SK-N-SH (cell line): ENCODE measurements around the gene ASCC2. TPM values are rescaled to one million over a fixed set of nuclear protein-coding genes. Genes with fewer than 3 reads are reported as not detected.

Experiments used
- CTCF ChIA-PET: fragments of 300-600, 350-600 bp; formaldehyde crosslinking; extraction: SDS; loops from one replicate; lab custom pipeline; 2021; lab: Yijun Ruan, JAX
- POLR2A ChIA-PET: fragments of 350-600 bp; sonication (Branson Sonifier 250); formaldehyde crosslinking; extraction: SDS; loops from one replicate; lab custom pipeline; 2020; ENCODE audit warnings: antibody characterized with exemption, inconsistent platforms; lab: Yijun Ruan, JAX
- DNase-seq: peaks from one replicate; pipeline ENCODE4 v3.0.0; 2012
- H2AFZ ChIP-seq: fragments of 200-600 bp; sonication (generic); 2 replicates; pipeline ENCODE4 v1.8.1; 2016; ENCODE audit warnings: antibody characterized with exemption, mild to moderate bottlenecking, low read depth
- H3F3A ChIP-seq: fragments of 200-600 bp; sonication (generic); replicated peaks from 2 replicates; pipeline ENCODE3; 2016; ENCODE audit warnings: antibody characterized with exemption, mild to moderate bottlenecking; ENCODE audit not compliant: insufficient read depth
- H3K27ac ChIP-seq, 2 experiments: fragments of 200-500 bp in 1 of 2; fragments of 200-600 bp in 1 of 2; sonication (Bioruptor generic) in 1 of 2; sonication (generic), shearing (Covaris generic) in 1 of 2; 2 replicates each; pipeline versions ENCODE4 v1.5.1 to v1.6.1; 2014 to 2016; ENCODE audit warnings: low read depth in 2 of 2, inconsistent platforms in 1 of 2, low read length in 1 of 2, mild to moderate bottlenecking in 1 of 2, mixed read lengths in 1 of 2
- H3K27me3 ChIP-seq: fragments of 200-600 bp; sonication (generic), shearing (Covaris generic); 2 replicates; pipeline ENCODE4 v1.6.1; 2016; ENCODE audit warnings: mixed run types; ENCODE audit not compliant: insufficient read depth
- H3K36me3 ChIP-seq, 2 experiments: fragments of 200-500 bp in 1 of 2; fragments of 200-600 bp in 1 of 2; sonication (Bioruptor generic) in 1 of 2; sonication (generic) in 1 of 2; replicated peaks in 1 of 2; 2 replicates each; pipeline versions ENCODE3 to v1.5.1; 2014 to 2016; ENCODE audit warnings: low read length in 1 of 2, mild to moderate bottlenecking in 1 of 2; ENCODE audit not compliant: insufficient read depth in 2 of 2, control insufficient read depth in 1 of 2
- H3K4me1 ChIP-seq, 2 experiments: fragments of 200-500 bp in 1 of 2; fragments of 200-600 bp in 1 of 2; sonication (Bioruptor generic) in 1 of 2; sonication (generic), shearing (Covaris generic) in 1 of 2; 2 replicates each; pipeline versions ENCODE4 v1.5.1 to v1.6.1; 2014 to 2016; ENCODE audit warnings: low read depth in 1 of 2, low read length in 1 of 2, mixed run types in 1 of 2; ENCODE audit not compliant: insufficient read depth in 2 of 2, control insufficient read depth in 1 of 2
- H3K4me2 ChIP-seq: fragments of 200-600 bp; sonication (generic), shearing (Covaris generic); 2 replicates; pipeline ENCODE4 v1.6.1; 2017; ENCODE audit warnings: mixed run types
- H3K4me3 ChIP-seq, 2 experiments: fragments of 200-500 bp in 1 of 2; fragments of 200-600 bp in 1 of 2; sonication (Bioruptor generic) in 1 of 2; sonication (generic), shearing (Covaris generic) in 1 of 2; 2 replicates each; pipeline versions ENCODE4 v1.5.1 to v1.8.1; 2014 to 2016; ENCODE audit warnings: low read depth in 2 of 2, inconsistent platforms in 1 of 2, low read length in 1 of 2, mild to moderate bottlenecking in 1 of 2, mixed read lengths in 1 of 2, moderate library complexity in 1 of 2
- H3K79me2 ChIP-seq: fragments of 200-600 bp; sonication (generic); 2 replicates; pipeline ENCODE4 v1.8.1; 2017; ENCODE audit warnings: mild to moderate bottlenecking; ENCODE audit not compliant: insufficient read depth
- H3K9ac ChIP-seq: fragments of 200-600 bp; sonication (generic); 2 replicates; pipeline ENCODE4 v1.6.1; 2017; ENCODE audit warnings: mixed run types
- H3K9me2 ChIP-seq: fragments of 200-600 bp; sonication (generic); 2 replicates; pipeline ENCODE4 v1.6.1; 2017; ENCODE audit warnings: mixed run types
- H3K9me3 ChIP-seq: fragments of 200-600 bp; sonication (generic); 2 replicates; pipeline ENCODE4 v1.6.1; 2017; ENCODE audit warnings: mixed run types, mild to moderate bottlenecking, moderate library complexity
- H4K20me1 ChIP-seq: fragments of 200-600 bp; sonication (generic); 2 replicates; pipeline ENCODE4 v1.6.1; 2017; ENCODE audit warnings: mild to moderate bottlenecking, mixed run types; ENCODE audit not compliant: insufficient read depth
- CHD2 ChIP-seq: fragments of 150-350 bp; IDR thresholded peaks from 2 replicates; pipeline ENCODE4 v1.6.1; 2018; ENCODE audit warnings: low read length; ENCODE audit not compliant: partially characterized antibody
- ELF1 ChIP-seq: IDR thresholded peaks from 2 replicates; pipeline ENCODE4 v1.4.0; 2012
- EP300 ChIP-seq, 2 experiments: IDR thresholded peaks; 2 replicates each; pipeline versions ENCODE4 v1.4.0 to v1.6.1; 2012; ENCODE audit warnings: borderline replicate concordance in 1 of 2, low read depth in 1 of 2, low read length in 1 of 2
- EZH2phosphoT487 ChIP-seq: fragments of 200-600 bp; sonication (generic); IDR thresholded peaks from 2 replicates; pipeline ENCODE4 v1.6.1; 2017; ENCODE audit warnings: low read depth, mixed run types, mild to moderate bottlenecking, antibody characterized with exemption, moderate library complexity, borderline replicate concordance
- GABPA ChIP-seq: IDR thresholded peaks from 2 replicates; pipeline ENCODE4 v1.4.0; 2012; ENCODE audit warnings: low read depth, mild to moderate bottlenecking
- IRF3 ChIP-seq: fragments of 150-350 bp; IDR thresholded peaks from 2 replicates; pipeline ENCODE4 v1.6.1; 2016; ENCODE audit warnings: mild to moderate bottlenecking, low read depth, low read length
- JUND ChIP-seq: IDR thresholded peaks from 2 replicates; pipeline ENCODE4 v1.4.0; 2012
- MEF2A ChIP-seq: IDR thresholded peaks from 2 replicates; pipeline ENCODE4 v1.4.0; 2012; ENCODE audit warnings: low read depth, borderline replicate concordance
- MXI1 ChIP-seq: IDR thresholded peaks from 2 replicates; pipeline ENCODE4 v1.6.1; 2012; ENCODE audit warnings: mild to moderate bottlenecking, low read depth, low read length, improper control_type of control experiment
- NFIC ChIP-seq: IDR thresholded peaks from 2 replicates; pipeline ENCODE4 v1.4.0; 2012; ENCODE audit warnings: borderline replicate concordance
- PBX3 ChIP-seq: IDR thresholded peaks from 2 replicates; pipeline ENCODE4; 2012
- RAD21 ChIP-seq: IDR thresholded peaks from 2 replicates; pipeline ENCODE4 v1.6.1; 2012; ENCODE audit warnings: mild to moderate bottlenecking, low read length
- RXRA ChIP-seq: IDR thresholded peaks from 2 replicates; pipeline ENCODE4 v1.4.0; 2012; ENCODE audit warnings: low read depth, mild to moderate bottlenecking, borderline replicate concordance
- SIN3A ChIP-seq: IDR thresholded peaks from 2 replicates; pipeline ENCODE4 v1.6.1; 2012; ENCODE audit warnings: low read depth, mild to moderate bottlenecking, low read length, moderate library complexity, borderline replicate concordance
- SMC3 ChIP-seq: IDR thresholded peaks from 2 replicates; pipeline ENCODE4 v1.6.1; 2012; ENCODE audit warnings: low read depth, low read length, improper control_type of control experiment
- TCF12 ChIP-seq: IDR thresholded peaks from 2 replicates; pipeline ENCODE4 v1.4.0; 2012
- WGBS: methylation state at CpG from one replicate; pipeline ENCODE4 v1.1.6; 2017; ENCODE audit warnings: low lambda C conversion rate; 5-methylcytosine and 5-hydroxymethylcytosine counted together
- polyA plus RNA-seq, 3 experiments: library from polyadenylated mRNA; depleted of rRNA; stranded (reverse); fragments of >200 nt; gene quantifications; 2 replicates each; pipeline ENCODE4 v1.2.3, GENCODE V29; 2012
- TF ChIP-seq, protein P1 (sequence below): IDR thresholded peaks from 2 replicates; pipeline ENCODE4 v1.6.1; 2012; ENCODE audit warnings: mild to moderate bottlenecking, low read depth, low read length, moderate library complexity
- TF ChIP-seq, protein P2 (sequence below): IDR thresholded peaks from 2 replicates; pipeline ENCODE4 v1.4.0; 2012; ENCODE audit warnings: low read depth, borderline replicate concordance

Gene ASCC2
- polyA plus RNA-seq, 1 of the 3 experiments (the other 2 are of a cell fraction) = 82.0 TPM

DNA sequence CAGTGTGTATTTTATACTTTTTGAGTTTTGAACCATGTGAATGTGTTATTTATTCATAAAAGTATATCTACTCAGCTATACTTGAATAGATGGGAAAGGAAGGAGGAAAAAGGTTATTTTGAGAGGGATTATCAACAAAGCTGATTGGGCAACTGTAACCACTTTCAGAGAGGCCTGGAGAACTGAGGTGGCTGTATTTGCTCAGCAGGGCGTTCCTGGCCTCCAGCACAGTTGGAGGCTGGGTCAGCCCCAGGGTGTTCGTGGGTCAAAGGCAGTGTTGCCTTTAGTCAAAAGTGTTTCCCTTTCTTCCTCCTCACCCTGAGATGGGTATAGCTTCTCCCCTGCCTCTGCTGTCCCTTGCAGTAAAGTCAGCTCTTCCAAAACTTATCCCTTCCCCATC is 26.7 kb downstream of the ASCC2 start:
- 85% methylated on average over 2 of the region's 2 CpGs for WGBS
- H3K9me3 ChIP-seq = no peaks in the 10 kb centered on the region
- H3K4me3 ChIP-seq = no peak overlapping the region
- no peaks in the 10 kb centered on the region for H4K20me1 ChIP-seq
- no peak overlapping the region for H3K27ac ChIP-seq
- peaks cover 0 to 2% of the 10 kb centered on the region in 2 experiments; a peak in 1 of 4 replicates for H3K4me1 ChIP-seq
- TF ChIP-seq IRF3 = no peak
- TF ChIP-seq ELF1 = no peak
- no peak for TF ChIP-seq CHD2
- no peak for TF ChIP-seq MXI1
- TF ChIP-seq, protein P1, sequence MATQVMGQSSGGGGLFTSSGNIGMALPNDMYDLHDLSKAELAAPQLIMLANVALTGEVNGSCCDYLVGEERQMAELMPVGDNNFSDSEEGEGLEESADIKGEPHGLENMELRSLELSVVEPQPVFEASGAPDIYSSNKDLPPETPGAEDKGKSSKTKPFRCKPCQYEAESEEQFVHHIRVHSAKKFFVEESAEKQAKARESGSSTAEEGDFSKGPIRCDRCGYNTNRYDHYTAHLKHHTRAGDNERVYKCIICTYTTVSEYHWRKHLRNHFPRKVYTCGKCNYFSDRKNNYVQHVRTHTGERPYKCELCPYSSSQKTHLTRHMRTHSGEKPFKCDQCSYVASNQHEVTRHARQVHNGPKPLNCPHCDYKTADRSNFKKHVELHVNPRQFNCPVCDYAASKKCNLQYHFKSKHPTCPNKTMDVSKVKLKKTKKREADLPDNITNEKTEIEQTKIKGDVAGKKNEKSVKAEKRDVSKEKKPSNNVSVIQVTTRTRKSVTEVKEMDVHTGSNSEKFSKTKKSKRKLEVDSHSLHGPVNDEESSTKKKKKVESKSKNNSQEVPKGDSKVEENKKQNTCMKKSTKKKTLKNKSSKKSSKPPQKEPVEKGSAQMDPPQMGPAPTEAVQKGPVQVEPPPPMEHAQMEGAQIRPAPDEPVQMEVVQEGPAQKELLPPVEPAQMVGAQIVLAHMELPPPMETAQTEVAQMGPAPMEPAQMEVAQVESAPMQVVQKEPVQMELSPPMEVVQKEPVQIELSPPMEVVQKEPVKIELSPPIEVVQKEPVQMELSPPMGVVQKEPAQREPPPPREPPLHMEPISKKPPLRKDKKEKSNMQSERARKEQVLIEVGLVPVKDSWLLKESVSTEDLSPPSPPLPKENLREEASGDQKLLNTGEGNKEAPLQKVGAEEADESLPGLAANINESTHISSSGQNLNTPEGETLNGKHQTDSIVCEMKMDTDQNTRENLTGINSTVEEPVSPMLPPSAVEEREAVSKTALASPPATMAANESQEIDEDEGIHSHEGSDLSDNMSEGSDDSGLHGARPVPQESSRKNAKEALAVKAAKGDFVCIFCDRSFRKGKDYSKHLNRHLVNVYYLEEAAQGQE = no peak
- no peak for TF ChIP-seq EZH2phosphoT487
- TF ChIP-seq SMC3 = no peak
- TF ChIP-seq, protein P2, sequence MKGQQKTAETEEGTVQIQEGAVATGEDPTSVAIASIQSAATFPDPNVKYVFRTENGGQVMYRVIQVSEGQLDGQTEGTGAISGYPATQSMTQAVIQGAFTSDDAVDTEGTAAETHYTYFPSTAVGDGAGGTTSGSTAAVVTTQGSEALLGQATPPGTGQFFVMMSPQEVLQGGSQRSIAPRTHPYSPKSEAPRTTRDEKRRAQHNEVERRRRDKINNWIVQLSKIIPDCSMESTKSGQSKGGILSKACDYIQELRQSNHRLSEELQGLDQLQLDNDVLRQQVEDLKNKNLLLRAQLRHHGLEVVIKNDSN = no peak
- TF ChIP-seq SIN3A = no peak
- no peak for TF ChIP-seq NFIC
- TF ChIP-seq JUND = no peak
- no peaks in the 10 kb centered on the region for H3K27me3 ChIP-seq
- ChIA-PET CTCF (interaction anchor here (1.5 to 2.0 kb wide), 3 partner anchors 10 to 194 kb away, joined by 6 to 7 read pairs (median 6); no protein-coding TSS in a partner anchor), POLR2A (no interaction called here)
- no peak overlapping the region for H3K4me2 ChIP-seq
- H2AFZ ChIP-seq = no peak overlapping the region
- H3K79me2 ChIP-seq = no peaks in the 10 kb centered on the region
- no peaks in the 10 kb centered on the region for H3F3A ChIP-seq
- H3K36me3 ChIP-seq = peaks cover 48 to 62% of the 10 kb centered on the region in 2 experiments
- no peak for DNase-seq
- H3K9ac ChIP-seq = no peak overlapping the region
- H3K9me2 ChIP-seq = no peaks in the 10 kb centered on the region

DNA sequence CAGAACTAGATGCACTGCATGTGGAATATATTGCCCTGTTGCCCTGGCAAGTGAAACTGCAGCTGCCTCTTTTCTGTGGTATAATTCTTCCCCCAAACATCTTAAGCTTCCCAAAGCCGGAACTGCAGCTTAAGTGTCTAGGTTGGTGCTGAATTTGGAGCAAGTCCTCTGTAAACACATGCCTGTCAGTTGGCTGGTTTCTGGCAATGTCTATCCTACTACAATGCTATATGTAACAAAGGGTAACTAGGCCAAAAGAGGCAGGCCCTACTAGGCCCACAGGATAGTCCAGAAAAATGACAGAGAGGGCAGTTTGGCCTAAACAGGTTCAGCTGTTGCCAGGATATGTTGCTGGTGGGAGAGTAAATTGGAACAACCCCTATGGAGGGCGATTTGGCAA is 27.9 kb downstream of the ASCC2 start:
- no peaks in the 10 kb centered on the region for H4K20me1 ChIP-seq
- H3K27ac ChIP-seq = no peak overlapping the region
- no peak overlapping the region for H3K9ac ChIP-seq
- no peaks in the 10 kb centered on the region for H3F3A ChIP-seq
- no peak for DNase-seq
- no peaks in the 10 kb centered on the region for H3K27me3 ChIP-seq
- no peaks in the 10 kb centered on the region for H3K4me1 ChIP-seq
- ChIA-PET POLR2A (no interaction called here), CTCF (interaction anchor here (1.1 to 1.2 kb wide), 2 partner anchors 180 to 278 kb away, joined by 3 to 4 read pairs; no protein-coding TSS in a partner anchor)
- no peak overlapping the region for H2AFZ ChIP-seq
- no peak overlapping the region for H3K4me2 ChIP-seq
- no peaks in the 10 kb centered on the region for H3K9me2 ChIP-seq
- H3K4me3 ChIP-seq = no peak overlapping the region
- WGBS = 92% methylated on average over 2 of the region's 2 CpGs
- no peaks in the 10 kb centered on the region for H3K9me3 ChIP-seq
- H3K79me2 ChIP-seq = no peaks in the 10 kb centered on the region
- peaks cover 42 to 63% of the 10 kb centered on the region in 2 experiments for H3K36me3 ChIP-seq
- TF ChIP-seq RXRA = no peak
- no peak for TF ChIP-seq IRF3
- TF ChIP-seq, protein P2 = no peak
- no peak for TF ChIP-seq TCF12
- no peak for TF ChIP-seq MEF2A
- TF ChIP-seq EP300 (IDR thresholded peaks at IDR 0.05; ENCODE audit: borderline replicate concordance in 1 of 2, low read depth in 1 of 2, low read length in 1 of 2) = no peak
- no peak for TF ChIP-seq PBX3
- no peak for TF ChIP-seq RAD21
- no peak for TF ChIP-seq GABPA
